PC-3 (cell line): ENCODE results near the gene TPO. TPM values are rescaled to one million over a fixed set of nuclear protein-coding genes. Genes with fewer than 3 reads are reported as not detected.

ENCODE experiments used
- ATAC-seq: fragments of 200-7000 bp; cut with Tn5 transposase; 2 replicates; pipeline ENCODE4 v1.9.1; 2020; ENCODE audit warnings: mild to moderate bottlenecking, moderate library complexity
- BruUV-seq: library from RNA; stranded (reverse); fragments of 400-500 nt; replicated peaks from 2 replicates; lab custom pipeline; 2021; lab: Mats Ljungman, UMichigan
- CTCF ChIA-PET: fragments of 300-600 bp; sonication (Branson Sonifier 250); formaldehyde crosslinking; loops from one replicate; lab custom pipeline; 2022; ENCODE audit warnings: antibody characterized with exemption; lab: Charles Lee
- POLR2A ChIA-PET: fragments of 300-600 bp; sonication (Branson Sonifier 250); formaldehyde crosslinking; loops from one replicate; lab custom pipeline; 2022; ENCODE audit warnings: antibody characterized with exemption; ENCODE audit not compliant: unreplicated experiment; lab: Charles Lee
- DNase-seq: peaks from one replicate; pipeline ENCODE4 v3.0.0-alpha.2; 2015
- H2AFZ ChIP-seq: fragments of 300-600 bp; sonication (generic); 2 replicates; pipeline ENCODE4 v1.6.0; 2016; ENCODE audit warnings: antibody characterized with exemption, low read length
- H3F3A ChIP-seq: fragments of 300-600 bp; sonication (generic); one replicate; pipeline ENCODE4 v1.6.0; 2017; ENCODE audit warnings: antibody characterized with exemption, low read length, control low read depth, mild to moderate bottlenecking; ENCODE audit not compliant: unreplicated experiment
- H3K27ac ChIP-seq: fragments of 300-600 bp; sonication (generic); 2 replicates; pipeline ENCODE4 v1.5.1; 2016; ENCODE audit warnings: mild to moderate bottlenecking, low read length
- H3K27me3 ChIP-seq: fragments of 300-600 bp; sonication (generic); 2 replicates; pipeline ENCODE4 v1.6.1; 2016; ENCODE audit warnings: low read length, mixed read lengths
- H3K36me3 ChIP-seq: fragments of 300-600 bp; sonication (generic); 2 replicates; pipeline ENCODE4 v1.6.1; 2016; ENCODE audit warnings: low read depth, mixed run types, low read length, mixed read lengths
- H3K4me1 ChIP-seq: fragments of 300-600 bp; sonication (generic); 2 replicates; pipeline ENCODE4 v1.5.1; 2016; ENCODE audit warnings: low read length; ENCODE audit not compliant: insufficient read depth
- H3K4me2 ChIP-seq: fragments of 300-600 bp; sonication (generic); 2 replicates; pipeline ENCODE4 v1.6.0; 2016; ENCODE audit warnings: low read length
- H3K4me3 ChIP-seq: fragments of 300-600 bp; sonication (generic); 2 replicates; pipeline ENCODE4 v1.5.1; 2016; ENCODE audit warnings: mild to moderate bottlenecking, low read length, mixed read lengths
- H3K79me2 ChIP-seq: fragments of 300-600 bp; sonication (generic); 2 replicates; pipeline ENCODE4 v1.6.1; 2017; ENCODE audit warnings: low read length, mixed read lengths
- H3K9ac ChIP-seq: fragments of 300-600 bp; sonication (generic); 2 replicates; pipeline ENCODE4 v1.6.0; 2016; ENCODE audit warnings: mild to moderate bottlenecking, low read length
- H3K9me2 ChIP-seq: fragments of 300-600 bp; sonication (generic); replicated peaks from 2 replicates; pipeline ENCODE4 v1.6.1; 2016; ENCODE audit warnings: mixed run types, low read length, mixed read lengths
- H3K9me3 ChIP-seq: fragments of 300-600 bp; sonication (generic); 2 replicates; pipeline ENCODE4 v1.6.1; 2016; ENCODE audit warnings: low read length, mixed read lengths
- H4K20me1 ChIP-seq: fragments of 300-600 bp; sonication (generic); 2 replicates; pipeline ENCODE4 v1.6.1; 2016; ENCODE audit warnings: low read length, mixed read lengths
- CTCF ChIP-seq: fragments of 300-600 bp; sonication (generic); conservative IDR thresholded peaks from 2 replicates; pipeline ENCODE4 v1.5.1; 2017; ENCODE audit warnings: antibody characterized with exemption, low read depth, mild to moderate bottlenecking, low read length
- EZH2 ChIP-seq: fragments of 300-600 bp; sonication (generic); IDR thresholded peaks from one replicate; pipeline ENCODE4 v1.6.1; 2017; ENCODE audit warnings: antibody characterized with exemption, mild to moderate bottlenecking, low read length; ENCODE audit not compliant: unreplicated experiment
- EZH2phosphoT487 ChIP-seq: fragments of 300-600 bp; sonication (generic); IDR thresholded peaks from 2 replicates; pipeline ENCODE4 v1.6.1; 2018; ENCODE audit warnings: mild to moderate bottlenecking, antibody characterized with exemption, low read length, borderline replicate concordance
- intact Hi-C: fragments of 100-400 bp; cut with micrococcal nuclease; formaldehyde crosslinking; loops from 2 replicates; pipeline ENCODE4 v1.9.0; 2023
- total RNA-seq: library from RNA; depleted of rRNA; stranded (reverse); fragments of >200 nt; gene quantifications from 2 replicates; pipeline ENCODE4 v1.2.3, GENCODE V29; 2014

Gene TPO
- total RNA-seq, 1 experiment from 2014 or later = not detected

DNA sequence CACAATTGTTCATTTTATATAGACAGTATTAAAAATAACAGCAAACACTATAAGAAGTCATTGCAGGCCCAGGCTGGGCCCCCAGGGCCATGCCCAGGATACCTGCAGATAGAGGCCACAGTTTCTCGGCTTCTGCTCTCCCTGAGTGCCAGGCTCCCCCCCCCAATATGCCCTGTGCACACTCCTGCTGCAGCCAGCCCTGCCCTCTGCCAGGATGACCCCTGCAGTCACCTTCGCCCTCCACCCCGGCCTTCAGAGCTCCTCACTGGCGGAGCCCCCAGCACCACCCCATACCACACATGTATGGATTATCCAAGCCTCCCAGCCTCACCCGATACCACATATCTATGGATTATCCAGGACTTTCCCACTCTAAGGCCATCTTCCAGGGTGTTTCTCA is 104.5 kb downstream of the TPO start:
- no peak for TF ChIP-seq EZH2phosphoT487
- no peak for TF ChIP-seq EZH2
- no peak for TF ChIP-seq CTCF
- no TSS peak for BruUV-seq
- ChIA-PET CTCF (no interaction called here), POLR2A (no interaction called here)
- no peaks in the 10 kb centered on the region for H3K9me3 ChIP-seq
- intact Hi-C loops = no loop called here
- no peaks in the 10 kb centered on the region for H3K4me1 ChIP-seq
- no peak overlapping the region for H2AFZ ChIP-seq
- H3K27me3 ChIP-seq = peaks cover 36% of the 10 kb centered on the region
- ATAC-seq = no peak
- no peak overlapping the region for H3K9ac ChIP-seq
- DNase-seq = no peak
- no peaks in the 10 kb centered on the region for H3F3A ChIP-seq
- H3K27ac ChIP-seq = no peak overlapping the region
- no peaks in the 10 kb centered on the region for H3K36me3 ChIP-seq
- H3K4me2 ChIP-seq = no peak overlapping the region
- no peaks in the 10 kb centered on the region for H3K79me2 ChIP-seq
- H3K9me2 ChIP-seq = no peaks in the 10 kb centered on the region
- no peak overlapping the region for H3K4me3 ChIP-seq
- H4K20me1 ChIP-seq = no peaks in the 10 kb centered on the region

DNA sequence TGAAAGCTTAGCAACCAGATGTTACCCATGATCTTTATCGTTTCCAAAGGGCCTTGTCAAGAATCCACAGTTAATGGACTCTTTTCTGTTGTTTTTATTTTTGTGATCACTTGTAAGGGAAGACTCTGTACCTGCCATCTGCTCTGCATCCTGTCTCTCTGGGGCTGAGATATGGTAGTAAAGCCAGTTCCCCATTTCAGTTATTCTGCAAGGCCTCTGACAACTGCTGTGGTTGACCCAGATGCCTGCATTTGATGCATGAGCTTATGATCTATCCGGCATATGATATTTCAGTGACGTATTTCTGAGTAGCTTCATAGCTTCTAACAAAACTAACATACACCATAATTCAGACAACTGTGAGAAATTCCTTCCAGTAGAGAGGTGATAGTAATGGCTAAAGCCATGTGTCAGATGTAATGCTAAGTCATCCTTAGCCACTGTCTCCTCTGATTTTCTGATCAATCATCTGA is 105.1 kb downstream of the TPO start:
- no peak overlapping the region for H3K27ac ChIP-seq
- H3K79me2 ChIP-seq = no peaks in the 10 kb centered on the region
- no peak overlapping the region for H3K4me3 ChIP-seq
- H3K4me2 ChIP-seq = no peak overlapping the region
- TF ChIP-seq EZH2 (no peak), EZH2phosphoT487 (no peak), CTCF (no peak)
- no peaks in the 10 kb centered on the region for H3K9me3 ChIP-seq
- no peaks in the 10 kb centered on the region for H3K9me2 ChIP-seq
- no peaks in the 10 kb centered on the region for H3K36me3 ChIP-seq
- ATAC-seq (no peak), DNase-seq (no peak)
- no peak overlapping the region for H2AFZ ChIP-seq
- peaks cover 36% of the 10 kb centered on the region for H3K27me3 ChIP-seq
- no TSS peak for BruUV-seq
- H4K20me1 ChIP-seq = no peaks in the 10 kb centered on the region
- CTCF ChIA-PET = no interaction called here
- H3F3A ChIP-seq = no peaks in the 10 kb centered on the region
- POLR2A ChIA-PET = no interaction called here
- H3K9ac ChIP-seq = no peak overlapping the region
- H3K4me1 ChIP-seq = no peaks in the 10 kb centered on the region
- intact Hi-C loops = no loop called here

DNA sequence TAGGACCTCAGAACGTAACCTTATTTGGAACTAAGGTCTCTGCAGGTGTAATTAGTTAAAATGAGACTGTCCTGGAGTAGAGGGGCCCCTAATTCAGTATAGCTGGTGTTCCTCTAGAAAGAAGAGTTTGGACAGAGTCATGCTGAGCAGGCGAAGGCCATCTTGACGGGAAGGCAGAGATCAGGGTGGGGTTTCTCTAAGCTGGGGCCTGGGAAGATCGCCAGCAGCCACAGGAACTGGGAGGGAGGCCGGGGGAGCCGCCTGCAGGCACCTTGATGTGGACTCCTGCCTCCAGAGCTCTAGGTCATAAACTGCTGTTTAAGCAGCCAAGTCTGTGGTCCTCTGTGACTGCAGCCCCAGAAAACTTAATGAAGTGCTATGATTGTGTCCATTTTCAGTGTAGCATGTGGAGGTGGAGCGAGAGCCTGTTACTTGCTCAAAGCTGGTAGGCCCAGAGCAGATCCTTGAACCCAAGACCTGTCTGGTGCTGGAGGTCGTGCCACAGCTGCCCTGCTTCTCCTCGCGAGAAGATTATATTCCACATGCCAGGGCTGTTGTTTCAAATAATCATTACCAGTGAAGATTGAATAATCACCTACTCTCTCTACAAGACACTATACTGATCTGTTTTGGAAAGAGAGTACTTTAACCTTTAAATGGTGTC is 105.7 kb downstream of the TPO start:
- no peaks in the 10 kb centered on the region for H3F3A ChIP-seq
- H3K4me1 ChIP-seq = no peaks in the 10 kb centered on the region
- no peaks in the 10 kb centered on the region for H4K20me1 ChIP-seq
- DNase-seq (peak; percentile 44), ATAC-seq (no peak; the same call in 1 of the 2 replicates)
- no peak overlapping the region for H3K27ac ChIP-seq
- no peak for TF ChIP-seq EZH2phosphoT487
- TF ChIP-seq EZH2 = no peak
- no peak for TF ChIP-seq CTCF
- no peaks in the 10 kb centered on the region for H3K36me3 ChIP-seq
- no peak overlapping the region for H2AFZ ChIP-seq
- ChIA-PET CTCF (no interaction called here), POLR2A (no interaction called here)
- no peak overlapping the region for H3K4me2 ChIP-seq
- no peaks in the 10 kb centered on the region for H3K9me2 ChIP-seq
- no peaks in the 10 kb centered on the region for H3K79me2 ChIP-seq
- no TSS peak for BruUV-seq
- no peaks in the 10 kb centered on the region for H3K9me3 ChIP-seq
- intact Hi-C loops = no loop called here
- H3K27me3 ChIP-seq = peaks cover 33% of the 10 kb centered on the region
- no peak overlapping the region for H3K9ac ChIP-seq
- no peak overlapping the region for H3K4me3 ChIP-seq
